NCI-H146 (cell line): ENCODE data around the gene IL1RN.

ENCODE experiments used
- DNase-seq: peaks from one replicate; lab custom pipeline; 2025; lab: John Stamatoyannopoulos, UW

Gene IL1RN

GRCh38 chr2:113157118-113157896, 29.9 kb downstream of the IL1RN start:
- peak; percentile 63 for DNase-seq

GRCh38 chr2:113157897-113158753, 30.7 kb downstream of the IL1RN start:
- no peak for DNase-seq

- no peak for DNase-seq
Observed at GRCh38 chr2:113158884-113159553, 31.6 kb downstream of the IL1RN start.

- no peak for DNase-seq
Observed at GRCh38 chr2:113160248-113160647, 32.9 kb downstream of the IL1RN start.

GRCh38 chr2:113160962-113161361, 33.6 kb downstream of the IL1RN start:
- DNase-seq = no peak

- no peak for DNase-seq
Observed at GRCh38 chr2:113162173-113162572, 34.8 kb downstream of the IL1RN start.

GRCh38 chr2:113162869-113163268, 35.5 kb downstream of the IL1RN start:
- no peak for DNase-seq

GRCh38 chr2:113164215-113164929, 37.0 kb downstream of the IL1RN start:
- no peak for DNase-seq

GRCh38 chr2:113164930-113165585, 37.7 kb downstream of the IL1RN start:
- DNase-seq = no peak

GRCh38 chr2:113166187-113166645, 38.8 kb downstream of the IL1RN start:
- DNase-seq = no peak

GRCh38 chr2:113167115-113167932, 39.9 kb downstream of the IL1RN start:
- peak; percentile 46 for DNase-seq

- DNase-seq = no peak
Observed at GRCh38 chr2:113167962-113168340, 40.6 kb downstream of the IL1RN start.

GRCh38 chr2:113169002-113169530, 41.7 kb downstream of the IL1RN start:
- DNase-seq = no peak

- no peak for DNase-seq
Observed at GRCh38 chr2:113169586-113169985, 42.2 kb downstream of the IL1RN start.

- no peak for DNase-seq
Observed at GRCh38 chr2:113171334-113172075, 44.1 kb downstream of the IL1RN start.

GRCh38 chr2:113172721-113173541, 45.5 kb downstream of the IL1RN start:
- no peak for DNase-seq

- no peak for DNase-seq
Observed at GRCh38 chr2:113173542-113174375, 46.4 kb downstream of the IL1RN start, which contains the start of gene PSD4. Gene PSD4 (plus strand): TSS chr2:113173971. CDS start chr2:113182457, 8,486 bp downstream.

GRCh38 chr2:113174376-113174750, 47.0 kb downstream of the IL1RN start:
- DNase-seq = no peak
